A673 (cell line): ENCODE results near the gene PLCB4. TPM values are rescaled to one million over a fixed set of nuclear protein-coding genes. Genes with fewer than 3 reads are reported as not detected.

Experiments used
- BruUV-seq: library from RNA; stranded (reverse); fragments of 400-500 nt; replicated peaks from 2 replicates; lab custom pipeline; 2021; lab: Mats Ljungman, UMichigan
- CTCF ChIA-PET: fragments of 300-600 bp; sonication (Branson Sonifier 250); formaldehyde crosslinking; loops from one replicate; lab custom pipeline; 2022; ENCODE audit warnings: antibody characterized with exemption; lab: Charles Lee
- POLR2A ChIA-PET: fragments of 300-600 bp; sonication (Branson Sonifier 250); formaldehyde crosslinking; loops from one replicate; lab custom pipeline; 2022; ENCODE audit warnings: antibody characterized with exemption; ENCODE audit not compliant: low non-redundant PET; lab: Charles Lee
- DNase-seq: peaks from one replicate; pipeline ENCODE4 v3.0.0-alpha.2; 2015; ENCODE audit warnings: low spot score
- H3K27ac ChIP-seq: fragments of 200-600 bp; sonication (generic); 2 replicates; pipeline ENCODE4 v1.5.1; 2016; ENCODE audit warnings: mixed run types, low read depth, mild to moderate bottlenecking, mixed read lengths, antibody characterized with exemption, low read length; ENCODE audit not compliant: poor library complexity, severe bottlenecking
- H3K27me3 ChIP-seq: fragments of 200-600 bp; sonication (generic); replicated peaks from 2 replicates; pipeline ENCODE4 v1.6.1; 2017; ENCODE audit warnings: mixed run types, low read depth, mild to moderate bottlenecking, mixed read lengths, antibody characterized with exemption, low read length; ENCODE audit not compliant: insufficient read depth, poor library complexity
- H3K36me3 ChIP-seq: fragments of 200-600 bp; sonication (generic); 2 replicates; pipeline ENCODE4 v1.6.1; 2016; ENCODE audit warnings: mixed run types, mild to moderate bottlenecking, mixed read lengths, antibody characterized with exemption, low read length; ENCODE audit not compliant: insufficient read depth, poor library complexity, severe bottlenecking
- H3K4me1 ChIP-seq: fragments of 200-600 bp; sonication (generic); 2 replicates; pipeline ENCODE4 v1.6.1; 2017; ENCODE audit warnings: mixed run types, mild to moderate bottlenecking, mixed read lengths, antibody characterized with exemption, low read length; ENCODE audit not compliant: insufficient read depth, poor library complexity, severe bottlenecking
- H3K4me3 ChIP-seq: fragments of 200-600 bp; sonication (generic); 2 replicates; pipeline ENCODE4 v1.5.1; 2016; ENCODE audit warnings: low read depth, mixed run types, mild to moderate bottlenecking, mixed read lengths, low read length; ENCODE audit not compliant: poor library complexity, severe bottlenecking
- H3K9me3 ChIP-seq: fragments of 200-600 bp; sonication (generic); 2 replicates; pipeline ENCODE4 v1.6.1; 2016; ENCODE audit warnings: mixed run types, low read depth, mild to moderate bottlenecking, mixed read lengths, antibody characterized with exemption, low read length; ENCODE audit not compliant: poor library complexity, severe bottlenecking
- CTCF ChIP-seq: fragments of 300-800, 200-600 bp; sonication (generic); conservative IDR thresholded peaks from 2 replicates; pipeline ENCODE4 v1.5.1; 2017; ENCODE audit warnings: low read depth, mild to moderate bottlenecking, antibody characterized with exemption, low read length, moderate library complexity, mixed read lengths
- EZH2 ChIP-seq: fragments of 200-600 bp; sonication (generic); IDR thresholded peaks from 2 replicates; pipeline ENCODE4 v1.6.1; 2017; ENCODE audit warnings: borderline replicate concordance, low read depth, mild to moderate bottlenecking, mixed read lengths, antibody characterized with exemption, low read length; ENCODE audit not compliant: poor library complexity, severe bottlenecking
- intact Hi-C: fragments of 100-400 bp; cut with micrococcal nuclease; formaldehyde crosslinking; loops from one replicate; pipeline ENCODE4 v1.10.0; 2022; ENCODE audit not compliant: unreplicated experiment
- total RNA-seq: library from RNA; stranded (reverse); gene quantifications from 2 replicates; pipeline ENCODE4 v1.2.3, GENCODE V29; 2021

PLCB4 gene
- total RNA-seq, 1 experiment from 2014 or later: 6.2 TPM

- no peak for TF ChIP-seq CTCF
- H3K27ac ChIP-seq: no peak overlapping the region
- H3K9me3 ChIP-seq: no peaks in the 10 kb centered on the region
- no peaks in the 10 kb centered on the region for H3K36me3 ChIP-seq
- ChIA-PET POLR2A (no interaction called here), CTCF (no interaction called here)
- no peaks in the 10 kb centered on the region for H3K27me3 ChIP-seq
- intact Hi-C loops: no loop called here
- H3K4me3 ChIP-seq: no peak overlapping the region
- no TSS peak for BruUV-seq
- no peak for DNase-seq
- no peaks in the 10 kb centered on the region for H3K4me1 ChIP-seq
Measured at GRCh38 chr20:9398882-9399281, 330.0 kb downstream of the PLCB4 start.

GRCh38 chr20:9399322-9399721 is 330.4 kb downstream of the PLCB4 start:
- intact Hi-C loops: no loop called here
- Histone ChIP-seq H3K4me3 (no peak overlapping the region), H3K4me1 (no peaks in the 10 kb centered on the region), H3K27ac (no peak overlapping the region), H3K36me3 (no peaks in the 10 kb centered on the region), H3K9me3 (no peaks in the 10 kb centered on the region), H3K27me3 (no peaks in the 10 kb centered on the region)
- DNase-seq: no peak
- TF ChIP-seq EZH2: no peak
- TF ChIP-seq CTCF: no peak
- ChIA-PET CTCF (no interaction called here), POLR2A (no interaction called here)
- BruUV-seq: no TSS peak

- BruUV-seq: no TSS peak
- ChIA-PET POLR2A (no interaction called here), CTCF (no interaction called here)
- Histone ChIP-seq H3K9me3 (no peaks in the 10 kb centered on the region), H3K4me3 (no peak overlapping the region), H3K36me3 (no peaks in the 10 kb centered on the region), H3K27me3 (no peaks in the 10 kb centered on the region), H3K4me1 (no peaks in the 10 kb centered on the region), H3K27ac (no peak overlapping the region)
- intact Hi-C loops: no loop called here
- no peak for TF ChIP-seq EZH2
- TF ChIP-seq CTCF: no peak
- no peak for DNase-seq
Measured at GRCh38 chr20:9400171-9401025, 331.5 kb downstream of the PLCB4 start.
